H1 (cell line): ENCODE data around the gene GDE1. TPM values are rescaled to one million over a fixed set of nuclear protein-coding genes. Genes with fewer than 3 reads are reported as not detected.

ENCODE experiments used
- CTCF ChIA-PET: fragments of 300-600 bp; sonication (Branson Sonifier 250); formaldehyde crosslinking; loops from one replicate; lab custom pipeline; 2021; ENCODE audit not compliant: partially characterized antibody; lab: Charles Lee
- POLR2A ChIA-PET: fragments of 300-600 bp; sonication (Branson Sonifier 250); formaldehyde crosslinking; loops from one replicate; lab custom pipeline; 2021; ENCODE audit warnings: inconsistent platforms; ENCODE audit not compliant: partially characterized antibody; lab: Charles Lee
- DNase-seq, 2 experiments: peaks; one replicate each; pipeline versions ENCODE4 v3.0.0 to v3.0.0-alpha.2; 2010 to 2022; ENCODE audit warnings: low spot score in 2 of 2, low read depth in 1 of 2, mixed read lengths in 1 of 2
- FAIRE-seq: peaks from 2 replicates; lab custom pipeline; 2011; peaks lifted over from hg19 to GRCh38; lab: Jason Lieb, UNC
- H2AFZ ChIP-seq: 2 replicates; pipeline ENCODE4 v1.8.1; 2012; ENCODE audit warnings: low read length, inconsistent platforms
- H2AK5ac ChIP-seq: 2 replicates; pipeline ENCODE4 v1.6.1; 2013; ENCODE audit warnings: low read depth, low read length
- H2BK120ac ChIP-seq: replicated peaks from 2 replicates; pipeline ENCODE3; 2013; ENCODE audit warnings: low read depth, low read length, inconsistent platforms
- H2BK12ac ChIP-seq: 2 replicates; pipeline ENCODE4 v1.6.1; 2013; ENCODE audit warnings: low read depth, low read length
- H2BK15ac ChIP-seq: 2 replicates; pipeline ENCODE4 v1.6.1; 2013; ENCODE audit warnings: low read length
- H2BK20ac ChIP-seq: 2 replicates; pipeline ENCODE4 v1.6.1; 2013; ENCODE audit warnings: low read length
- H2BK5ac ChIP-seq: 2 replicates; pipeline ENCODE4 v1.6.1; 2013; ENCODE audit warnings: low read depth, low read length
- H3K14ac ChIP-seq: 2 replicates; pipeline ENCODE4 v1.6.1; 2013; ENCODE audit warnings: inconsistent platforms; ENCODE audit not compliant: insufficient read length
- H3K18ac ChIP-seq: 2 replicates; pipeline ENCODE4 v1.6.1; 2013; ENCODE audit warnings: low read length; ENCODE audit errors: extremely low read depth
- H3K23ac ChIP-seq: 2 replicates; pipeline ENCODE4 v1.6.1; 2013; ENCODE audit warnings: inconsistent platforms; ENCODE audit not compliant: insufficient read length
- H3K23me2 ChIP-seq: 2 replicates; pipeline ENCODE4 v1.6.1; 2013; ENCODE audit warnings: low read depth, low read length
- H3K27ac ChIP-seq: 2 replicates; pipeline ENCODE4 v1.6.1; 2011; ENCODE audit warnings: low read depth, low read length, inconsistent platforms
- H3K27me3 ChIP-seq, 4 experiments: replicated peaks in 1 of 4; 1 replicate in 1 of 4; 2 replicates in 3 of 4; pipeline versions ENCODE4 v1.6.1 to v1.8.1; 2011 to 2013; ENCODE audit warnings: low read length in 3 of 4, mild to moderate bottlenecking in 3 of 4, inconsistent platforms in 2 of 4, mixed read lengths in 2 of 4, moderate library complexity in 1 of 4; ENCODE audit not compliant: control insufficient read depth in 3 of 4, insufficient read depth in 3 of 4; ENCODE audit errors: extremely low read depth in 1 of 4
- H3K36me3 ChIP-seq, 4 experiments: 2 replicates each; pipeline versions ENCODE4 v1.6.1 to v1.8.1; 2011 to 2013; ENCODE audit warnings: mild to moderate bottlenecking in 4 of 4, low read length in 3 of 4, moderate library complexity in 2 of 4, control low read depth in 1 of 4, inconsistent platforms in 1 of 4; ENCODE audit not compliant: insufficient read depth in 4 of 4, control insufficient read depth in 2 of 4
- H3K4ac ChIP-seq: replicated peaks from 2 replicates; pipeline ENCODE3; 2013; ENCODE audit warnings: low read length, low read depth, mixed read lengths, inconsistent platforms; ENCODE audit not compliant: insufficient read length
- H3K4me1 ChIP-seq, 4 experiments: replicated peaks in 1 of 4; 1 replicate in 1 of 4; 2 replicates in 3 of 4; pipeline versions ENCODE4 v1.6.1 to v1.8.1; 2011 to 2013; ENCODE audit warnings: low read length in 3 of 4, inconsistent platforms in 2 of 4, mixed read lengths in 1 of 4; ENCODE audit not compliant: insufficient read depth in 4 of 4, control insufficient read depth in 3 of 4
- H3K4me2 ChIP-seq, 2 experiments: 2 replicates each; pipeline versions ENCODE4 v1.6.1 to v1.8.1; 2011 to 2013; ENCODE audit warnings: low read depth in 2 of 2, low read length in 2 of 2, control low read depth in 1 of 2, inconsistent platforms in 1 of 2, mild to moderate bottlenecking in 1 of 2; ENCODE audit not compliant: insufficient read depth in 1 of 2
- H3K4me3 ChIP-seq, 4 experiments: fragments of 200-600, 300-600 bp in 1 of 4; sonication (generic), shearing (Covaris generic), sonication (Bioruptor Twin) in 1 of 4; 2 replicates each; pipeline versions ENCODE4 v1.5.1 to v1.8.1; 2011 to 2016; ENCODE audit warnings: low read length in 4 of 4, low read depth in 3 of 4, control low read depth in 2 of 4, inconsistent platforms in 2 of 4, mild to moderate bottlenecking in 2 of 4, mixed read lengths in 1 of 4, moderate library complexity in 1 of 4; ENCODE audit not compliant: insufficient read depth in 2 of 4; ENCODE audit errors: extremely low read depth in 1 of 4
- H3K56ac ChIP-seq: replicated peaks from 2 replicates; pipeline ENCODE3; 2013; ENCODE audit warnings: low read depth, mild to moderate bottlenecking, mixed read lengths, low read length, inconsistent platforms; ENCODE audit not compliant: insufficient read length
- H3K79me1 ChIP-seq: 2 replicates; pipeline ENCODE4 v1.6.1; 2013; ENCODE audit warnings: low read depth, low read length, control low read depth
- H3K79me2 ChIP-seq, 2 experiments: 2 replicates each; pipeline versions ENCODE4 v1.6.1 to v1.8.1; 2012 to 2013; ENCODE audit warnings: low read length in 2 of 2, mild to moderate bottlenecking in 2 of 2, inconsistent platforms in 1 of 2; ENCODE audit not compliant: insufficient read depth in 2 of 2, control insufficient read depth in 1 of 2
- H3K9ac ChIP-seq, 4 experiments: replicated peaks in 1 of 4; 1 replicate in 1 of 4; 2 replicates in 3 of 4; pipeline versions ENCODE4 v1.6.1 to v1.8.1; 2011 to 2013; ENCODE audit warnings: low read depth in 3 of 4, low read length in 3 of 4, control low read depth in 2 of 4, mild to moderate bottlenecking in 2 of 4, moderate library complexity in 2 of 4, inconsistent platforms in 1 of 4; ENCODE audit errors: extremely low read depth in 1 of 4
- H3K9me3 ChIP-seq, 2 experiments: 2 replicates each; pipeline versions ENCODE4 v1.6.1 to v1.8.1; 2012 to 2013; ENCODE audit warnings: mild to moderate bottlenecking in 2 of 2, moderate library complexity in 2 of 2, control low read depth in 1 of 2, inconsistent platforms in 1 of 2, low read depth in 1 of 2, low read length in 1 of 2, mixed read lengths in 1 of 2; ENCODE audit not compliant: insufficient read depth in 2 of 2
- H4K20me1 ChIP-seq, 2 experiments: replicated peaks in 1 of 2; 2 replicates each; pipeline versions ENCODE3 to v1.8.1; 2011 to 2013; ENCODE audit warnings: inconsistent platforms in 2 of 2, low read length in 2 of 2, mild to moderate bottlenecking in 1 of 2; ENCODE audit not compliant: insufficient read depth in 2 of 2, control insufficient read depth in 1 of 2
- H4K5ac ChIP-seq: 2 replicates; pipeline ENCODE4 v1.6.1; 2013; ENCODE audit warnings: low read length, low read depth, mixed read lengths, inconsistent platforms; ENCODE audit not compliant: insufficient read length
- H4K8ac ChIP-seq: 2 replicates; pipeline ENCODE4 v1.8.0; 2013; ENCODE audit warnings: mild to moderate bottlenecking, moderate library complexity, low read length, inconsistent platforms; ENCODE audit not compliant: insufficient read depth; ENCODE audit errors: extremely low read depth
- H4K91ac ChIP-seq: replicated peaks from 2 replicates; pipeline ENCODE3; 2013; ENCODE audit warnings: low read length, mixed read lengths, inconsistent platforms; ENCODE audit not compliant: insufficient read length
- BCL11A ChIP-seq, 2 experiments: IDR thresholded peaks; one replicate each; pipeline ENCODE4 v1.6.1; 2011; ENCODE audit warnings: low read depth in 2 of 2, low read length in 2 of 2, mild to moderate bottlenecking in 2 of 2
- BRCA1 ChIP-seq: IDR thresholded peaks from 2 replicates; pipeline ENCODE4 v1.6.1; 2012; ENCODE audit warnings: low read depth, low read length, improper control_type of control experiment
- CBX8 ChIP-seq: fragments of 300-800, 300-1000 bp; sonication (generic); IDR thresholded peaks from 2 replicates; pipeline ENCODE4 v1.7.1; 2016; ENCODE audit warnings: low read depth, low read length, borderline replicate concordance
- FOSL1 ChIP-seq: IDR thresholded peaks from 2 replicates; pipeline ENCODE4 v1.6.1; 2011; ENCODE audit warnings: mild to moderate bottlenecking, low read depth, low read length, moderate library complexity; ENCODE audit not compliant: insufficient read depth
- HDAC2 ChIP-seq, 2 experiments: fragments of 300-600 bp in 1 of 2; sonication (generic) in 1 of 2; IDR thresholded peaks; 2 replicates each; pipeline ENCODE4 v1.6.1; 2011 to 2012; ENCODE audit warnings: low read depth in 2 of 2, low read length in 2 of 2, mild to moderate bottlenecking in 2 of 2, moderate library complexity in 2 of 2, borderline replicate concordance in 1 of 2, inconsistent platforms in 1 of 2
- JUND ChIP-seq: IDR thresholded peaks from 2 replicates; pipeline ENCODE4 v1.6.1; 2011; ENCODE audit warnings: mild to moderate bottlenecking, improper control_type of control experiment, low read length
- PHF8 ChIP-seq: fragments of 200-600 bp; sonication (generic); conservative IDR thresholded peaks from 2 replicates; pipeline ENCODE4 v1.7.1; 2012; ENCODE audit warnings: low read depth, mild to moderate bottlenecking, inconsistent platforms, low read length, moderate library complexity
- RBBP5 ChIP-seq: IDR thresholded peaks from 2 replicates; pipeline ENCODE4 v1.7.1; 2012; ENCODE audit warnings: low read depth, mild to moderate bottlenecking, inconsistent platforms, low read length, moderate library complexity, borderline replicate concordance
- RFX5 ChIP-seq: IDR thresholded peaks from 2 replicates; pipeline ENCODE4 v1.6.1; 2011; ENCODE audit warnings: low read depth, low read length, improper control_type of control experiment, borderline replicate concordance
- RNF2 ChIP-seq: fragments of 200-900, 300-1000 bp; sonication (generic); IDR thresholded peaks from 2 replicates; pipeline ENCODE4 v1.7.1; 2016; ENCODE audit warnings: borderline replicate concordance, low read depth, mild to moderate bottlenecking, antibody characterized with exemption, low read length; ENCODE audit not compliant: poor library complexity, severe bottlenecking; ENCODE audit errors: missing control alignments
- SAP30 ChIP-seq: fragments of 300-600 bp; sonication (generic); IDR thresholded peaks from 2 replicates; pipeline ENCODE4 v1.7.1; 2012; ENCODE audit warnings: low read length, moderate library complexity, mild to moderate bottlenecking, inconsistent platforms; ENCODE audit not compliant: insufficient read depth, insufficient replicate concordance
- TAF7 ChIP-seq: optimal IDR thresholded peaks from 2 replicates; pipeline ENCODE3; 2011; ENCODE audit warnings: low read depth, mild to moderate bottlenecking, inconsistent platforms, low read length, moderate library complexity, borderline replicate concordance
- polyA plus RNA-seq, 7 experiments: library from polyadenylated mRNA; depleted of rRNA in 3 of 7; stranded (reverse) in 5 of 7; unstranded in 2 of 7; fragments of >200 nt in 5 of 7; fragments of 200-250 nt in 2 of 7; gene quantifications; 1 replicate in 5 of 7; 2 replicates in 1 of 7; 4 replicates in 1 of 7; pipeline versions ENCODE4 v1.2.1 to v1.2.3, GENCODE V29; 2011 to 2013; ENCODE audit warnings: missing spikeins in 2 of 7, mixed read lengths in 2 of 7
- total RNA-seq: library from RNA; stranded (reverse); fragmentation: NEBNext Ultra II Directional; extraction: Animal tissue kit (Norgen Biotek cat#: 25700); gene quantifications from 2 replicates; pipeline ENCODE4 v1.2.1, GENCODE V29; 2021

GDE1 gene
- total and polyA plus RNA-seq, 2 of the 8 experiments (the other 6 are each of a cell fraction or from before 2014, with no cell fraction given) = 29.2 to 70.8 TPM

- CTCF ChIA-PET = interaction anchor here (1.2 to 1.4 kb wide), 2 partner anchors 49 to 52 kb away, joined by 3 to 6 read pairs; no protein-coding TSS in a partner anchor
- Histone ChIP-seq H3K23me2 (no peaks in the 10 kb centered on the region), H3K18ac (no peak overlapping the region), H3K4me3 (no peak overlapping the region), H3K36me3 (peaks cover 3 to 29% (median 10%) of the 10 kb centered on the region in 4 experiments), H4K91ac (no peak overlapping the region), H3K9ac (no peak overlapping the region), H3K79me1 (no peaks in the 10 kb centered on the region), H3K23ac (no peak overlapping the region), H2AFZ (no peak overlapping the region), H3K56ac (no peak overlapping the region), H2BK20ac (no peak overlapping the region)
- no peak for FAIRE-seq
- no peak for DNase-seq
- TF ChIP-seq PHF8 = no peak
- no peak for TF ChIP-seq SAP30
- TF ChIP-seq BCL11A (IDR thresholded peaks at IDR 0.05; ENCODE audit: low read depth in 2 of 2, low read length in 2 of 2) = no peak
- no peak for TF ChIP-seq RNF2
- TF ChIP-seq CBX8 = no peak
- no peak for TF ChIP-seq BRCA1
- no peak for TF ChIP-seq FOSL1
- no peak for TF ChIP-seq JUND
- TF ChIP-seq RBBP5 = no peak
- TF ChIP-seq RFX5 = no peak
- no peak for TF ChIP-seq TAF7
- TF ChIP-seq HDAC2 (IDR thresholded peaks at IDR 0.05; ENCODE audit: borderline replicate concordance in 1 of 2, low read depth in 2 of 2, low read length in 2 of 2) = no peak
- TF ChIP-seq, all 59 proteins: peak for 0
- Histone ChIP-seq H4K8ac (no peak overlapping the region), H2BK15ac (no peak overlapping the region), H3K4ac (no peak overlapping the region), H4K20me1 (no peaks in the 10 kb centered on the region), H3K4me1 (peaks cover 0 to 2% (median 0%) of the 10 kb centered on the region in 4 experiments; a peak in 1 of 7 replicates), H3K79me2 (no peaks in the 10 kb centered on the region), H2BK120ac (no peak overlapping the region), H2AK5ac (no peak overlapping the region), H2BK12ac (no peak overlapping the region), H3K4me2 (no peak overlapping the region), H2BK5ac (no peak overlapping the region), H3K14ac (no peak overlapping the region), H4K5ac (no peak overlapping the region), H3K27ac (no peak overlapping the region), H3K9me3 (no peaks in the 10 kb centered on the region), H3K27me3 (no peaks in the 10 kb centered on the region)
- POLR2A ChIA-PET = no interaction called here
Observed at GRCh38 chr16:19549673-19550072, 27.8 kb upstream of the GDE1 start.
